Measurements from ENCODE around the gene CNIH3. TPM values are rescaled to one million over a fixed set of nuclear protein-coding genes. Genes with fewer than 3 reads are reported as not detected.

CNIH3 gene
- total RNA-seq, 6 donors from 2014 or later: 0.39 to 4.2 (median 2.1) TPM

DNA sequence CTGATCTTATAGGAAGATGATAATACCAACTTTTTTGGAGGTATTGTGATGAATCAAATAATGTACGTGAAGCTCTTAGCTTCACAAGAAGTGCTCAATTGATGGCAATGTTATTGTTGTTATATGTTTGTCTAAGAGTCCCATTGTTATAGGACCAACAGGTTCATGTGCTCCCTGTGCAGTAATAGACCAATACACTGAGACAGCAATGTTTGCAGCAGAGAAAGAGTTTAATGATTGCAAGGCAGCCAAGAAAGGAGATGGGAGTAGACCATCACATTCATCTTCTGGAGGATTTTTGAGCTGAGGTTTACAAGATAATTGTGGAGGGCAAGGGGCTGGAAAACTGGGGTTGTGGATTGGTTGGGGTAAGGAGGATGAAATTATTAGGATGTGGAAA lies 143.0 kb downstream of the CNIH3 start:
- H3K27ac ChIP-seq: no peak overlapping the region
- H3K27me3 ChIP-seq: no peaks in the 10 kb centered on the region
- peaks cover 0 to 11% (median 5%) of the 10 kb centered on the region in 4 donors for H3K9me3 ChIP-seq
- no peak overlapping the region for H3K4me3 ChIP-seq
- H3K4me1 ChIP-seq: no peaks in the 10 kb centered on the region
- whole genome bisulfite sequencing, 2 donors: 94 to 100% methylated on average over 1 of the region's 1 CpG
- no peak for DNase-seq
- ATAC-seq (ENCODE audit: low FRiP score in 2 of 2): no peak
- H3K36me3 ChIP-seq: no peaks in the 10 kb centered on the region
- TF ChIP-seq EP300 (IDR thresholded peaks at IDR 0.05): no peak
- TF ChIP-seq, protein P1, sequence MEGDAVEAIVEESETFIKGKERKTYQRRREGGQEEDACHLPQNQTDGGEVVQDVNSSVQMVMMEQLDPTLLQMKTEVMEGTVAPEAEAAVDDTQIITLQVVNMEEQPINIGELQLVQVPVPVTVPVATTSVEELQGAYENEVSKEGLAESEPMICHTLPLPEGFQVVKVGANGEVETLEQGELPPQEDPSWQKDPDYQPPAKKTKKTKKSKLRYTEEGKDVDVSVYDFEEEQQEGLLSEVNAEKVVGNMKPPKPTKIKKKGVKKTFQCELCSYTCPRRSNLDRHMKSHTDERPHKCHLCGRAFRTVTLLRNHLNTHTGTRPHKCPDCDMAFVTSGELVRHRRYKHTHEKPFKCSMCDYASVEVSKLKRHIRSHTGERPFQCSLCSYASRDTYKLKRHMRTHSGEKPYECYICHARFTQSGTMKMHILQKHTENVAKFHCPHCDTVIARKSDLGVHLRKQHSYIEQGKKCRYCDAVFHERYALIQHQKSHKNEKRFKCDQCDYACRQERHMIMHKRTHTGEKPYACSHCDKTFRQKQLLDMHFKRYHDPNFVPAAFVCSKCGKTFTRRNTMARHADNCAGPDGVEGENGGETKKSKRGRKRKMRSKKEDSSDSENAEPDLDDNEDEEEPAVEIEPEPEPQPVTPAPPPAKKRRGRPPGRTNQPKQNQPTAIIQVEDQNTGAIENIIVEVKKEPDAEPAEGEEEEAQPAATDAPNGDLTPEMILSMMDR (IDR thresholded peaks at IDR 0.05): no peak
- no peak for TF ChIP-seq POLR2AphosphoS5 (IDR thresholded peaks at IDR 0.05)
- TF ChIP-seq POLR2A (IDR thresholded peaks at IDR 0.05): no peak

DNA sequence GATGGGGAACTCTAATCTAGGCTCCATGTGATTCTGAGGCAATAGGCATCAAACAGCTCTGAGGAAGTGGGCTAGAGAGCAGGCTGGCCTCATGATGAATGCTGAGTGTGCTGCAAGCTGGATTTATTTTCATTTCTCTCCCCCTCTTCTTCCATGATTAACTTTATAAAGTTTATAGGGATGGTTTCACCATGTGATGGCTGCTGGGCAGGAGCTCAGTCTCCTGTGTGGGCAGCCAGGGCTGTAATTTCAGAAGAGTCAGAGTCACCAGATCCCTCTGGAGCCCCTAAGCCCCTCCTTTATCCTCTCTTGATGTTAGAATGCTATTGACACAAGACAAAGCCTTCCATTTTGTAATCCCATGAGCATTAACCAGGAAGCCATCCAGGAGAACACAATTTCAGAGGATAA lies 143.6 kb downstream of the CNIH3 start:
- Histone ChIP-seq H3K36me3 (no peaks in the 10 kb centered on the region), H3K4me1 (no peaks in the 10 kb centered on the region), H3K9me3 (peaks cover 0 to 11% (median 5%) of the 10 kb centered on the region in 4 donors), H3K27me3 (no peaks in the 10 kb centered on the region), H3K4me3 (no peak overlapping the region), H3K27ac (no peak overlapping the region)
- DNase-seq: no peak
- peak in 1 of 2 donors; percentile 30 for ATAC-seq (ENCODE audit: low FRiP score in 2 of 2)
- TF ChIP-seq POLR2A (IDR thresholded peaks at IDR 0.05) (no peak), POLR2AphosphoS5 (IDR thresholded peaks at IDR 0.05) (no peak), EP300 (IDR thresholded peaks at IDR 0.05) (no peak)
- TF ChIP-seq, protein P1 (IDR thresholded peaks at IDR 0.05): no peak

DNA sequence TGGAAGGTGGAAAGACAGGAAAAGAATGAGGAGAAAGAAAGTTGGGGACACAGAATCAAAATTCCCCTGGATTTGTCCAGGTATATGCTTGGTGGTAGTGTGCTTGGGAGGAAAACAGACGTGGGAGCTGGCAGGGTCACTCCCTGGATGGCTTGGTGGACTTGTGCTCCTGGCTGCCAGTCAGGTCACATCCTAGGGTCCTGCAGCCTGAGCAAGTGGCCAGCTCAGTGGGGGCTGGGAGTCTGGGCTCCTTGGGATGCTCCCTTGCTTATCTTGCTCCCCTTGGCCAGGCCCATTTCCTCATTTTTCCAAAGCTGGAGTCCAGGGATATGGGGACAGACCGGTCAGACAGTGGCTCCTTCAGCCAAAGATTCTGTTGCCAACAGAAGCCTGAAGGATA lies 144.0 kb downstream of the CNIH3 start:
- Histone ChIP-seq H3K27me3 (no peaks in the 10 kb centered on the region), H3K27ac (no peak overlapping the region), H3K9me3 (peaks cover 0 to 11% (median 5%) of the 10 kb centered on the region in 4 donors), H3K4me3 (no peak overlapping the region), H3K36me3 (no peaks in the 10 kb centered on the region), H3K4me1 (no peaks in the 10 kb centered on the region)
- 75 to 87% methylated on average over 2 of the region's 2 CpGs for WGBS, 2 donors
- TF ChIP-seq POLR2AphosphoS5 (IDR thresholded peaks at IDR 0.05) (no peak), POLR2A (IDR thresholded peaks at IDR 0.05) (no peak), EP300 (IDR thresholded peaks at IDR 0.05) (no peak)
- TF ChIP-seq, protein P1 (IDR thresholded peaks at IDR 0.05): no peak
- ATAC-seq (ENCODE audit: low FRiP score in 2 of 2) (peak in 1 of 2 donors; percentile 36), DNase-seq (no peak)

- no peaks in the 10 kb centered on the region for H3K4me1 ChIP-seq
- no peak for DNase-seq
- 82 to 100% methylated on average over 1 of the region's 1 CpG for WGBS, 2 donors
- no peak overlapping the region for H3K4me3 ChIP-seq
- no peak overlapping the region for H3K27ac ChIP-seq
- no peaks in the 10 kb centered on the region for H3K27me3 ChIP-seq
- H3K36me3 ChIP-seq: no peaks in the 10 kb centered on the region
- no peak for ATAC-seq (ENCODE audit: low FRiP score in 2 of 2)
- TF ChIP-seq POLR2AphosphoS5 (IDR thresholded peaks at IDR 0.05) (no peak), POLR2A (IDR thresholded peaks at IDR 0.05) (no peak), EP300 (IDR thresholded peaks at IDR 0.05) (no peak)
- TF ChIP-seq, protein P1 (IDR thresholded peaks at IDR 0.05): no peak
- peaks cover 0 to 11% (median 5%) of the 10 kb centered on the region in 4 donors for H3K9me3 ChIP-seq
Observed at GRCh38 chr1:224761245-224761644, 145.1 kb downstream of the CNIH3 start.

DNA sequence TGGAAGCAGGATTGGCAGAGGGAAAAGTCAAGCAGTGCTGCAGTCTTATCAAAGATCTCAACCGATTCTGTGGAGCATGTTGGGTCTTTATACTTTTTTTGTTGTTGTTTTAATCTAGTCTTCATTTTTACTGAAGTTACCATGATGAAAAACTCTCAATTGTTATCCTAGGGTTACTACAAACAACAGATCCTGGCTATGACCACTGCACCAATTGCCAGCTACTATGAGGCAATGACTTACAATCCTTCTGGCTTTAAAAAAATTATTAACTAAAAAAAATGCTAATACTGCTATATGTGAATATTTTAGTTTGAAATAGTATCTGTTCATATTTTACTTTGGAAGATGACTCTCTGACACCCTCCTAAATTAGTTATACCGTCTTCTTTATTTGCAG lies 145.9 kb downstream of the CNIH3 start:
- no peak overlapping the region for H3K27ac ChIP-seq
- WGBS, 2 donors: 80 to 85% methylated on average over 2 of the region's 2 CpGs

More for the DNA sequence above, 145.9 kb downstream of the CNIH3 start:
- no peak for DNase-seq
- no peaks in the 10 kb centered on the region for H3K36me3 ChIP-seq
- H3K9me3 ChIP-seq: peaks cover 0 to 11% (median 5%) of the 10 kb centered on the region in 4 donors
- no peaks in the 10 kb centered on the region for H3K4me1 ChIP-seq
- no peak for ATAC-seq (ENCODE audit: low FRiP score in 2 of 2)
- H3K4me3 ChIP-seq: no peak overlapping the region
- TF ChIP-seq POLR2A (IDR thresholded peaks at IDR 0.05) (no peak), EP300 (IDR thresholded peaks at IDR 0.05) (no peak), POLR2AphosphoS5 (IDR thresholded peaks at IDR 0.05) (no peak)
- TF ChIP-seq, protein P1 (IDR thresholded peaks at IDR 0.05): no peak
- no peaks in the 10 kb centered on the region for H3K27me3 ChIP-seq

Measured in upper lobe of left lung (tissue), 6 donors.